LoVo (cell line): ENCODE results near the gene CLPTM1L.
"Not testable (repeated sequence)": the region's sequence is repeated elsewhere in the genome, so short reads cannot be mapped to it uniquely, and the experiment has no call there.

Source experiments
- DNase-seq: peaks from one replicate; pipeline ENCODE4 v3.0.0-alpha.2; 2016; ENCODE audit warnings: low spot score

CLPTM1L gene

DNA sequence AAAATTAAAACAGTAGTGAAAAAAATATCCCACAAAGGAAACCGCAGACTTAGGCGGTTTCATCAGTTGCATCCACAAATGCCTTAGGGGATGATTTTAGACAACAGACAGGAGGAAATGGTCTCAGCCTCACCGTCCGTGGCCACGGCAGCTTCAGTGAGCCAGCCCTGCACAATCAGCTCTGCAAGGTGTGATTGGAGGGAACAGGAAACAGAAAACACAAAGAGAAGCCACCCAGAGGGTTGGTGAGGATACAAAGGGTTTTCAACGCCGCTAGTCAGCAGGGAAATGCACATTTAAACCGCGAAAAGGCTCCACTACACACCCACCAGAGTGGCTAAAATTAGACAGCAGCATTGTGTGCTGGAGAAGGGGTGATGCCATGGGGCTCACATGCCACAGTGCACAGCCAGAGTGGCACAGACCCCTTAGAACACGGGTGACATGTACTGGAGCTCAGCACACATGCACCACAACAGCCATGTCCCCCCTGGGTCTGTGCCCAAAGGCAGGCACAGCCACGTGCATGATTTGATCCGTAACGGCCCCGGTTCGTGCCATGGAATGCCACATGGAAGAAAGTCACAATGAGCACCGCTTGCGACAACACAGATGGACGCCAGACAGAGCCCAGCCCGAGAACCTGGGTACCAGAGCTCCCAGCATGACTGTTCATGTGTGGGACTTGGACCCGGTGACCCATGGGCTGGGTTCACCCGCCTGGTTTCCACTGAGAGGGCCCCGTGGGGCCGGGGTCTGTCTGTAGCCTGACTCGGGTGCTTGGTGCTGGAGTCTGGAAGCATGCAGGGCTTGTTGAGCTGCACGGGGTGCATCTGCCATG lies 31.7 kb downstream of the CLPTM1L start:
- no peak for DNase-seq

DNA sequence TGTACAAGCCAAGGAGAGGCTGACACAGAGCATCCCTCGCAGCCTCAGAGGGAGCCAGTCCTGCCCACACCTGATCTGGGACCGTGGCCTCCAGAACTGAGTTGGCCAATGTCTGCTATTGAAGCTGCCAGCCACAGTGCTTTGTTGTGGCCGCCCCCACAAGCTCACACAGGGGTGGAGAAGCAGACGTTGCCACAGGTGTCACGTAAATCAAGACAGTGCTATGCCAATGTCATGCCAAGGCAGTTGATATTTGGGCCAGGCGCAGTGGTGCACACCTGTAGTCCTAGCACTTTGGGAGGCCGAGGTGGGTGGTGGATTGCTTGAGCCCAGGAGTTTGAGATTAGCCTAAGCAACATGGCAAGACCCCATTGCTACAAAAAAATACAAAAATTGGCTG lies 32.7 kb downstream of the CLPTM1L start:
- DNase-seq: no peak

DNA sequence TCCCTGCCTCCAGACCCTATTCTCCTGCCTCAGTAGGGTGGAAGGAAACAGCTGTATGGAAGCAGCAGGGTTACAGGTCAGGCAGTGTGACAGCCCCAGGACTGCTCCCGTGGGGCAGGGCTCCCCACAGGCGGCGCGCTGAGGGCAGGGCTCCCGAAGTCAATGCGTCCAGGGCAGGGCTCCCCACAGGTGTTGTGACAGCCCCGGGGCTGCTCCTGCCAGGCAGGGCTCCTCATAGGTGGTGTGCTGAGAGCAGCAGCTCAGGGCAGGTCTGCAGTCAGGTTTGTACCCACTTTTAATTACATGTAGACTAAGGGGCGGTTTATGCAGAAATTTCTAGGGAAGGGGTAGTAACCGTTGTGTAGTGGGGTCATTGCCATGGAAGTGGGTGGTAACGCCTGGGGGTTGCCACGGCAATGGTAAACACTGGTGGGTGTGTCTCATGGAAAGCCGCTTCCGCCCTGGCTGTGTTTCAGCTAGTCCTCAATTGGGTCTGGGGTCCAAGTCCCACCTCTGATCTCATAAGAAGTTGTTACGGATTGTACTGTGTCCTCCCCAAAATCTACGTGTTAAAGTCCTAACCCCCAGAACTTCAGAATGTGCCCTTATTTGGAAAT lies 33.4 kb downstream of the CLPTM1L start:
- DNase-seq: no peak

GRCh38 chr5:1310118-1310517 lies 34.8 kb downstream of the CLPTM1L start:
- no peak for DNase-seq

GRCh38 chr5:1304033-1304432 lies 40.9 kb downstream of the CLPTM1L start:
- no peak for DNase-seq

DNA sequence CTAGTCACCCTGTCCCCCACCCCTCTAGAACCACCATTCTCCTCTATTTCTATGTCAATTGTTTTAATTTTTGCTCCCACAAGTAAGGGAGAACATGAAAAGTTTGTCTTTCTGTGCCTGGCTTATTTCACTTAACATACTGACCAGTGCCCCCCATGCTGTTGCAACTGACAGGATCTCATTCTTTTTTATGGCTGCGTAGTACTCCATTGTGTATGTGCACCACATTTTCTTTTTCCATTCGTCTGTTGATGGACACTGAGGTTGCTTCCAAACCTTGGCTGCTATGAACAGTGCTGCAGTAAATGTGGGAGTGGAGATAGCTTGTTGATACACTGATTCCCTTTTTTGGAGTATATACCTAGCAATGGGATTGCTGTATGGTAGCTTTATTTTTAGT lies 42.6 kb downstream of the CLPTM1L start:
- no peak for DNase-seq

DNA sequence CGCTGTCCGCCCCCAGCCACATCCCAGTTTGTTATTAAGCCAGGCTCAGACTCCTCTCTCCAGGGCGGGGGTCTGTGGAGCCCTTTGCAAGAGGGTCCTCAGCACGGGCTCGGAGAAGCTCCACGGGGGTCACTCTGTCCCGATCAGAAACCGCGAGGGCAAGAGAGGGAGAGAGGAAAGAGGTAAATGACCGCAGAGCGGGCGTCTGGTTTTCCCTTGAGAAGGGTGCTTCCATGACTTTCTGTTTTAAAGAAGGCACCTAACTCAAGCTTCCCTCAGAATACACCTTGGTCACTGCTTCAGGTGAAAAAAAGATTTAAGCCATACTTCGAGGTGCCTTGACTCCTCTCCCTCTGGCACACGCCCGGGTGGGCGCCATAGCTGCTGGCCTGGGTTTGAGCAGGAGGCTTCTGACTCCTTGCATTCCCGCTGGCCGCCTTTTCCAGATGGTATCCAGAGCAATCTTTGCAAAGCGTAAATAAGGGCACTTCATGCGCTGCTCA lies 44.3 kb downstream of the CLPTM1L start:
- no peak for DNase-seq

DNA sequence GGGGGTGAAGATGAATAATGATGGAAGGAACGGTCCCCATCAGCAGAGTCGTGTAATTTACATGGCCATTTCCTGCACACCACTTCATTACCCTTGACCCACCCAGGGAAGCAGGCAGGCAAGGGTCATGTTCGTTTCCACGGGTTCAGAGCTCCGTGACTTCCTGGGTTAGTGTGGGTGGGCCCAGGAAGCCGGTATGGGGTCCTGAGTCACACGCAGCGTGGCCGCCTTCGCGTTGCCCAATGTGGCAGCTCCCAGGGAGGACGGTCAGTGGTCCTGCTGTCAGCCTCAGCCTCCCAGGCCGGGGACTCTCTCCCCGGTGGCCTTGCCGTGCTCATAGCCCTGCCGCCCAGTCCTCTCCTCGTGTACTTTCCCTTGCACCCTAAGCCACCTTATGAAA lies 44.9 kb downstream of the CLPTM1L start:
- DNase-seq: no peak

DNA sequence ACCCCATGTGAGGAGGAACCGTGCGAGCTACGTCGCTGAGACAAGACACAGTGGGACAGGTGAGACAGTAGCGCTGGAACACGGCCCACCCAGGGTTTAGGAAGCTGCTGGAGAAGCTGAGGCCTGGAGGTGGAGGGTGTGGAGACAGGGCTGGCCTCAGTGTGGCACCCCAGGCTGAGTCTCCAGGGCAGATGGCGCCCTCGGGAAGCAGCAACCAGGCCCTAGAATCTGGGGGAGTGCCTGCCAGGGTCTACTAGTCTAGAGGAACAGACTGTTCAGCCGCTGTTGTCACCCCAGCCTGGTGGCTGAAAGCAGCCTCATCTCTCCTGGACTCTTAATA lies 45.4 kb downstream of the CLPTM1L start:
- no peak for DNase-seq

- no peak for DNase-seq
These were observed 46.0 kb downstream of the CLPTM1L start for GRCh38 chr5:1298723-1299510.

DNA sequence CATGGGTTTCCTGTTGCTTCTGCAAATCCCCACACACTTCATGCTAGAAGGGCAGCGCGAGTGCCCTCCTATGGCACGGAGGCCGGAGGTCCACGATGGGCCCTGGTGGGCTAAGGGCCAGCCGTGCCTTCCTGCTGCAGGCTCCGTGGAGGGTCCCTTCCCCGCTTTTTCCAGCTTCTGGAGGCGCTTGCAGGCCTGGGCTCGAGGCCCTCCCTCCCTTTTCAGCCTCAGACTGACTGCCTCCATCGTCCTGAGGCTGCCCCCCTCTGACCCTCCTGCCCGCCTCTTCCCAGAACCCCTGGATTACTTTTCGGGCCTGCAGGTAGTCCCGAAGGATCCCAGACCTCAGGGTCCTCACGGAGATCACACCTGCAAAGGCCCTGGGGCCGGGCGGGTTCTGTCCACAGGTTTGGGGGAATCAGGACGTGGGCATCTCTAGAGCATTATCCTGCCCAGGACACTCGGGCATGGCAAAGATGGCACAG lies 46.8 kb downstream of the CLPTM1L start:
- DNase-seq: no peak

DNA sequence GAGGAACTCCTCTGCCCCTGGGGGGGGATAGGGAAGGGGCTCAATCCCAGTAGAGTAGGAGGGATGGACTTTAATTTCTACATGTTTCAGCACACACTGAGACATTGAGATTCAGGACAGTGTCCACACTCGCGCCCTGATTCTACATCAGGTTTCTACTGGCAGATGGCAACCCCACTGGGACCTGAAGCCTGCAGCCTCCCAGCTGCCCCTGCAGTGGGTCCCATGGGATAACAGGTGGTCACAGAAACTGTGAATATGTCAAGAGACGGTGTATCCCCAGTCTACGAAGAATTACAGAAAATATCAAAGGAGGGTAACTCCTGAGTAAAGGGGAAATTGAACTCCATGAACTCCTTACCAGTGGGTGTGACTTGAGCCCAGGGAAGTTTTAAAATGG lies 47.7 kb downstream of the CLPTM1L start:
- no peak for DNase-seq

GRCh38 chr5:1295650-1296037 lies 49.3 kb downstream of the CLPTM1L start:
- no peak for DNase-seq

DNA sequence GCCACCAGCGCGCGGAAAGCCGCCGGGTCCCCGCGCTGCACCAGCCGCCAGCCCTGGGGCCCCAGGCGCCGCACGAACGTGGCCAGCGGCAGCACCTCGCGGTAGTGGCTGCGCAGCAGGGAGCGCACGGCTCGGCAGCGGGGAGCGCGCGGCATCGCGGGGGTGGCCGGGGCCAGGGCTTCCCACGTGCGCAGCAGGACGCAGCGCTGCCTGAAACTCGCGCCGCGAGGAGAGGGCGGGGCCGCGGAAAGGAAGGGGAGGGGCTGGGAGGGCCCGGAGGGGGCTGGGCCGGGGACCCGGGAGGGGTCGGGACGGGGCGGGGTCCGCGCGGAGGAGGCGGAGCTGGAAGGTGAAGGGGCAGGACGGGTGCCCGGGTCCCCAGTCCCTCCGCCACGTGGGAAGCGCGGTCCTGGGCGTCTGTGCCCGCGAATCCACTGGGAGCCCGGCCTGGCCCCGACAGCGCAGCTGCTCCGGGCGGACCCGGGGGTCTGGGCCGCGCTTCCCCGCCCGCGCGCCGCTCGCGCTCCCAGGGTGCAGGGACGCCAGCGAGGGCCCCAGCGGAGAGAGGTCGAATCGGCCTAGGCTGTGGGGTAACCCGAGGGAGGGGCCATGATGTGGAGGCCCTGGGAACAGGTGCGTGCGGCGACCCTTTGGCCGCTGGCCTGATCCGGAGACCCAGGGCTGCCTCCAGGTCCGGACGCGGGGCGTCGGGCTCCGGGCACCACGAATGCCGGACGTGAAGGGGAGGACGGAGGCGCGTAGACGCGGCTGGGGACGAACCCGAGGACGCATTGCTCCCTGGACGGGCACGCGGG lies 49.9 kb downstream of the CLPTM1L start, which contains the start of gene TERT:
TERT (minus strand) TSS at position 234 of the 815 bp plus-strand sequence; CDS start at position 155, 79 bp downstream.
- no peak for DNase-seq

DNA sequence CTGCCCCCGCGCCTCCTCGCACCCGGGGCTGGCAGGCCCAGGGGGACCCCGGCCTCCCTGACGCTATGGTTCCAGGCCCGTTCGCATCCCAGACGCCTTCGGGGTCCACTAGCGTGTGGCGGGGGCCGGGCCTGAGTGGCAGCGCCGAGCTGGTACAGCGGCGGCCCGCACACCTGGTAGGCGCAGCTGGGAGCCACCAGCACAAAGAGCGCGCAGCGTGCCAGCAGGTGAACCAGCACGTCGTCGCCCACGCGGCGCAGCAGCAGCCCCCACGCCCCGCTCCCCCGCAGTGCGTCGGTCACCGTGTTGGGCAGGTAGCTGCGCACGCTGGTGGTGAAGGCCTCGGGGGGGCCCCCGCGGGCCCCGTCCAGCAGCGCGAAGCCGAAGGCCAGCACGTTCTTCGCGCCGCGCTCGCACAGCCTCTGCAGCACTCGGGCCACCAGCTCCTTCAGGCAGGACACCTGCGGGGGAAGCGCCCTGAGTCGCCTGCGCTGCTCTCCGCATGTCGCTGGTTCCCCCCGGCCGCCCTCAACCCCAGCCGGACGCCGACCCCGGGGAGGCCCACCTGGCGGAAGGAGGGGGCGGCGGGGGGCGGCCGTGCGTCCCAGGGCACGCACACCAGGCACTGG lies 50.6 kb downstream of the CLPTM1L start:
- DNase-seq: no peak

DNA sequence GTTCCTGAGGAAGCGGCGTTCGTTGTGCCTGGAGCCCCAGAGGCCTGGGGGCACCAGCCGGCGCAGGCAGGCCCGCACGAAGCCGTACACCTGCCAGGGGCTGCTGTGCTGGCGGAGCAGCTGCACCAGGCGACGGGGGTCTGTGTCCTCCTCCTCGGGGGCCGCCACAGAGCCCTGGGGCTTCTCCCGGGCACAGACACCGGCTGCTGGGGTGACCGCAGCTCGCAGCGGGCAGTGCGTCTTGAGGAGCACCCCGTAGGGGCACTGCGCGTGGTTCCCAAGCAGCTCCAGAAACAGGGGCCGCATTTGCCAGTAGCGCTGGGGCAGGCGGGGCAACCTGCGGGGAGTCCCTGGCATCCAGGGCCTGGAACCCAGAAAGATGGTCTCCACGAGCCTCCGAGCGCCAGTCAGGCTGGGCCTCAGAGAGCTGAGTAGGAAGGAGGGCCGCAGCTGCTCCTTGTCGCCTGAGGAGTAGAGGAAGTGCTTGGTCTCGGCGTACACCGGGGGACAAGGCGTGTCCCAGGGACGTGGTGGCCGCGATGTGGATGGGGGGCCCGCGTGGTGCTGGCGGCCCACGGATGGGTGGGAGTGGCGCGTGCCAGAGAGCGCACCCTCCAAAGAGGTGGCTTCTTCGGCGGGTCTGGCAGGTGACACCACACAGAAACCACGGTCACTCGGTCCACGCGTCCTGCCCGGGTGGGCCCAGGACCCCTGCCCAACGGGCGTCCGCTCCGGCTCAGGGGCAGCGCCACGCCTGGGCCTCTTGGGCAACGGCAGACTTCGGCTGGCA lies 51.3 kb downstream of the CLPTM1L start:
- DNase-seq: no peak

- DNase-seq: no peak
These were observed 52.0 kb downstream of the CLPTM1L start for GRCh38 chr5:1292846-1293415.

DNA sequence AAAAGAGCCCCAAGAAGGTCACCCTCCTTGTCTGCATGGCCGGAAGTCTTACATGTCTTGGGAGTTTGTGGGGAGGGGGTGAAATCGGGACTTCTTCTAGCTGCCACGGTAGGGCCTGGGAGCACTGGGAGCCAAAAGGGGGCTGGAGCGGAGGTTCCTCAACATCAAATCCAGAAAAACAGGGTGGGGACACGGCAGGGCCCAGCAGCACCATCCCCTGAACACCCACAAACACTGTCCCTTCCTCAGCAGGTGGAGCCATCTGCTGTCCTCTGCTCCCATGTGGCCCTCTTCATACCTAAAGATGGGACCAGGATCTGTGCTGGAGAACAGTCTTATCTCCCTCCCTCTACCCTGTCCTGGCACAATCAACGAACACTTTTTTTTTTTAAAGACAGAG lies 52.8 kb downstream of the CLPTM1L start:
- no peak for DNase-seq

- DNase-seq: no peak
These were observed 53.3 kb downstream of the CLPTM1L start for GRCh38 chr5:1291611-1292080.

GRCh38 chr5:1290956-1291355 lies 53.9 kb downstream of the CLPTM1L start:
- DNase-seq: not testable (repeated sequence)
